HG03175 (cell line): ENCODE results near the gene CSTA.

Experiments
- ATAC-seq: cut with Tn5 transposase; IDR thresholded peaks from one replicate; pipeline ENCODE4 v1.9.1; 2021; ENCODE audit warnings: mild to moderate bottlenecking, moderate library complexity; ENCODE audit not compliant: unreplicated experiment

Gene CSTA

GRCh38 chr3:122374034-122374433, 49.0 kb downstream of the CSTA start:
- no peak for ATAC-seq

- ATAC-seq, result no peak
Observed at GRCh38 chr3:122377975-122378374, 52.9 kb downstream of the CSTA start.

- peak; percentile 40 for ATAC-seq
Observed at GRCh38 chr3:122382888-122383666, 58.0 kb downstream of the CSTA start, which contains the start of gene MIX23. Gene MIX23 (minus strand): TSS chr3:122383231. CDS start chr3:122383224, 7 bp downstream.

GRCh38 chr3:122383771-122384697, 59.0 kb downstream of the CSTA start, which contains the start of gene FAM162A:
Gene FAM162A (plus strand): TSS chr3:122384182. CDS start chr3:122384266, 84 bp downstream.
- ATAC-seq, result peak; percentile 95

GRCh38 chr3:122387709-122388108, 62.7 kb downstream of the CSTA start:
- ATAC-seq, result no peak

- ATAC-seq, result no peak
Observed at GRCh38 chr3:122389197-122389596, 64.1 kb downstream of the CSTA start.

- no peak for ATAC-seq
Observed at GRCh38 chr3:122389892-122390291, 64.8 kb downstream of the CSTA start.

- ATAC-seq, result no peak
Observed at GRCh38 chr3:122390665-122391064, 65.6 kb downstream of the CSTA start.
